Posterior vena cava (tissue), 2 donors: ENCODE results near the gene CDCA7L. TPM values are rescaled to one million over a fixed set of nuclear protein-coding genes. Genes with fewer than 3 reads are reported as not detected.
"Not testable (repeated sequence)": the region's sequence is repeated elsewhere in the genome, so short reads cannot be mapped to it uniquely, and the experiment has no call there.

Experiments used
- DNase-seq: peaks from one replicate; pipeline ENCODE4 v3.0.0-alpha.2; 2020; ENCODE audit warnings: low spot score
- intact Hi-C, 2 donors: fragments of 100-400 bp; cut with DNase I; formaldehyde crosslinking; loops; one replicate each; pipeline versions ENCODE4 v1.14.1 to v1.14.2; 2022 to 2023
- total RNA-seq, 2 donors: library from RNA; stranded (reverse); fragmentation: NEBNext Ultra II Directional; extraction: Animal tissue kit (Norgen Biotek cat#: 25700); gene quantifications; one replicate each; pipeline ENCODE4 v1.2.1, GENCODE V29; 2021
- donor health status: DM: yes; HTN: yes; CAD: no.
- donor health status: DM: yes; HTN: yes; CAD: no.

CDCA7L gene
- total RNA-seq, 2 donors from 2014 or later, result 3.3 to 4.7 TPM

DNA sequence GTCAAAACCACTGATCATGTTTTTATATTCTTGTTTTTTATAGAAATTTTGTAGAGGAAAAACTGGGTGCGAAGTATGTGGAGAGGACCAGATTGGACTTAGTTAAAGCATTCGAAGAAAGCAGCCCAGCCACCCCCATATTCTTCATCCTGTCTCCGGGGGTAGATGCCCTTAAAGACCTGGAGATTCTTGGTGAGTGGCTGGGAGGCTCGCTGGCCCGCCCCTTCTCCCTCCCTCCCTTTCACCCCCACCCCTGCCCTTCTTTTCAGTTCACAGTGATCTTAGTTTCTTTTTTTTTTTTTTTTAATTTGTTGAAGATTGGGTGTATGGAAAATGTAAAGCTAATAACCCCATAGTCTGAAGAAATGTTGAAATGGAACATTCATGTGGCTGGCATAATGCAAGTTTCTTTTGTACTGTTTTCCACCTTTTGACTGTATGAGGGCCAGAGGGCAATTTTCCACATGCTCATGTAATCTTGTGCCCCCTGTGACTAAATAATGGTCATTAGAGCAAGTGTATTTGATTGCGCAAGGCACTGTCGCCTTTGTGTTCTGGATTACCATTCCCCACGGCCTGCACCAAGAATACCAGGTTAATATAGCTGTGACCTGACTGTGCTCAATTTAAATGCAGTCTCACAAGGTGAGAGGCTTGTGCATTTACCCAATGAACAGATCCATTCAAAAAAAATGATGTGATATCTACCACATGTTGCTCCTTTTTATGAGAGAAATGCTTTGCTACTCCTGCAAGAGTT is 77.7 kb downstream of the CDCA7L start:
- no peak for DNase-seq
- intact Hi-C loops, result no loop called here

DNA sequence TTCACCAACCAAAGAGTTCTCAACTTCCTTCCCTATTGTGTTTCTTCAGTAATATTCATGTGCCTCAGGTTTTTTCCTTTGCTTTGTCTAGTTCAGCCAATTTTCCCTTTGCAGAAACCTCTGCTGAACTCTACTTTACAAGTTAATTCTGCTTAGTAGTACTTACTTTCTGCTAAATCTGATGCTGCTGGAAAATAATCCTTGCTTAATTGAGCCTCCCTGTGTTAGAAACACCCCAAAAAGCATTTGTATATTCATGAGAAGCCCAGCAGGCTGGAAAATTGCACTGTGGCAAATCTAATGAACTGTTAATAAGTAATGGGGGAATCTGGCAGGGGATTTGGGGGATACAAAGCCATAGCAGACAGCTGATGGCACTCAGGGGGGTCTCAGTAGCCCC is 78.5 kb downstream of the CDCA7L start:
- intact Hi-C loops, result no loop called here
- no peak for DNase-seq

DNA sequence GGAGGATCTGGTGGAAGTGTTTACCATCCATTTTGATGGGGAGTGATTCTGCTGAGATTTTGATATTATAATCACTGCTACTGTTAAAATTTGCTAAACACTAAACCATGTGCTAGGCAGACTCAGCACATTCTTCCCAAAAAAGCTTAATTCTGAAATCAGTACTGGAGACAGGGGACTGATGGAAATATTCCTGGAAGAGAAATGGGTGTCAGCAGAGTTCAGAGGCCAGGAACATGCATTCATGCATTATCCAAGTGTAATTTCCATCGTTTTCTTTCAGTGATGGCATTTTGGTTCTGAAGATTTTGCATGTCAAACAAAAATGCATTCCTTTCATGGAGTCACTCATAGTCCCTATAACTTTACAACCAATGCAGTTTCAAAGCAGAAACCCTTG is 79.0 kb downstream of the CDCA7L start:
- DNase-seq, result no peak
- intact Hi-C loops, result no loop called here

DNA sequence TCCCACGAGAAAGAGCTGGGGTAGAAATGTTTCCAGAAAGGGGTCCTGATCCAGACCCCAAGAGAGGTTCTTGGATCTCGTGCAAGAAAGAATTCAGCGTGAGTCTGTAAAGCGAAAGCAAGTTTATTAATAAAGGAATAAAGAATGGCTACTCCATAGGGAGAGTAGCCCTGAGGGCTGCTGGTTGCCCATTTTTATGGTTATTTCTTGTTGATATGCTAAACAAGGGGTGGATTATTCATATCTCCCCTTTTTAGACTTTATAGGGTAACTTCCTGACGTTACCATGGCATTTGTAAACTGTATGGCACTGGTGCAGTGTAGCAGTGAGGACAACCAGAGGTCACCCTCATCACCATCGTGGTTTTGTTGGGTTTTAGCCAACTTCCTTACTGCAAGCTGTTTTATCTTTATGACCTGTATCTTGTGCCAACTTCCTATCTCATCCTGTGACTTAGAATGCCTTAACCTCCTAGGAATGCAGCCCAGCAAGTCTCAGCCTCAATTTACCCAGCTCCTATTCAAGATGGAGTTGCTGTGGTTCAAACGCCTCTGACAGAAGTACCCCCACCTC is 80.0 kb downstream of the CDCA7L start:
- DNase-seq, intact Hi-C loops: not testable (repeated sequence)

DNA sequence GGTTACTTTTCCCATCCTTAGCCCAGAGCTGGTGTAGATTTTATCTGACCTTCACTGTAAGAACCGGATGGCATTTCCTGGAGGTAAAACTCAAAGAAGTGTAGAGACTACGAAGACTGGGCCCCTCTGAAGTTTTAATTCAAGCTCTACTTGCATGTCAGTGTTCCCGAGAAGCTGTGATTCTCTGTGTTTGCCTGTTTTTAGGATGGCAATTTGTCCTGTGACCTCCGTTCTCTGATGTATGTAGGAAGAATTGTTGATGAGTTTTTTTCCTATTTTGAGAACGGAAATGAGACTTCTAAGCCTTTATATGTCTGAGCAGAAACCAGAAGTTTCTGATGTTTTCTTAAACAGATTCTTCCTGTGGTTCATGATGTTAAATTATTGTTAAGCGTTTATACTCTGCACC is 94.1 kb downstream of the CDCA7L start:
- intact Hi-C loops, result no loop called here
- no peak for DNase-seq
